ENCODE results near the gene ESYT2. TPM values are rescaled to one million over a fixed set of nuclear protein-coding genes. Genes with fewer than 3 reads are reported as not detected.

Gene ESYT2
- total RNA-seq, 4 donors from 2014 or later, result 209 to 286 (median 230) TPM

DNA sequence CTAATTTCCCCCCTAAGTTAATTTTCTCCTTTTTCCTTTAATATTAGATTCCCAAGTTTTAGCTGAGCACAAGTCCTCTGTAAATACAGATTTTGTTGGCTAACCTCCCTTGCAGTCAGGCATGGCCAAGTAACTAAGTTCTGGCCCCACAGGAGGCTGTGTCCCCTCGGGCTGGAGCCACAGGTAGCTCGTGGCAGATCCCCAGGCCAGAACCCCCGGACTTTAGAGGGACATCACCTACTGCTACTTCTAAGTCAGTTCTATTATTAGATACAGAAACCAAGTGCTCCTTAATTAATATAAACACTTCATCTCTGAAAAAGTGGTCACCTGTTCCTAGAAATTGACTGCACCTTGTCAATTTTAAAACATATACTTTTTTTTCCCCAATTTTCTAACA is 78.6 kb downstream of the ESYT2 start:
- ATAC-seq, result no peak
- H3K27ac ChIP-seq, result peak overlapping the region in 2 of 4 donors; percentile 9 to 42
- no peak overlapping the region for H3K4me3 ChIP-seq
- TF ChIP-seq POLR2AphosphoS5 (IDR thresholded peaks at IDR 0.05), result no peak
- H3K36me3 ChIP-seq, result peaks cover 0 to 72% of the 10 kb centered on the region in 2 donors
- H3K9me3 ChIP-seq, result no peaks in the 10 kb centered on the region
- WGBS, 2 donors (ENCODE audit: low coverage in 1 of 2), result 50% methylated on average over 3 of the region's 3 CpGs; no CpG with 5 or more reads in 1 of the 2 donors
- no peaks in the 10 kb centered on the region for H3K27me3 ChIP-seq
- peaks cover 0 to 19% (median 0%) of the 10 kb centered on the region in 3 donors for H3K4me1 ChIP-seq

DNA sequence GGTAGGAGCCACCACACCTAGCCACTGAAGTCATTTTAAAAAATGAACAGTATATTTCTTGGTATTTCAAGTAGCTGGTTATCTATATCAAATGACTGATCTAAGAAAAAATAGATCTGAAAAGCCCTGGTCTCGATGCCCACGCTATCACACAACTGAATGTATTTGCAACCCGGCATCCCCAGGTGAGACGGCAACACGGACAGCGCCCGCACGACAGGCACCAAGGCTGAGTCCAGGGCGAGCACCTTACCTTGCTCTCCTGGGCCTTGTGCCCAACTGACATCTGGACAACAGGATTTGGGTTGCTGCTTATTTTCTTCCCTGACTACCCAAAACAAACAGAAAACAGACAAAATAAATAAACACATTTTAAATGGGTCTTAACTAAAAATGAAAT is 79.9 kb downstream of the ESYT2 start:
- H3K36me3 ChIP-seq, result peaks cover 0 to 71% of the 10 kb centered on the region in 2 donors
- ATAC-seq, result no peak
- 96 to 100% methylated on average over 2 to 9 of the region's 9 CpGs for whole genome bisulfite sequencing, 2 donors (ENCODE audit: low coverage in 1 of 2)
- TF ChIP-seq, protein P1, sequence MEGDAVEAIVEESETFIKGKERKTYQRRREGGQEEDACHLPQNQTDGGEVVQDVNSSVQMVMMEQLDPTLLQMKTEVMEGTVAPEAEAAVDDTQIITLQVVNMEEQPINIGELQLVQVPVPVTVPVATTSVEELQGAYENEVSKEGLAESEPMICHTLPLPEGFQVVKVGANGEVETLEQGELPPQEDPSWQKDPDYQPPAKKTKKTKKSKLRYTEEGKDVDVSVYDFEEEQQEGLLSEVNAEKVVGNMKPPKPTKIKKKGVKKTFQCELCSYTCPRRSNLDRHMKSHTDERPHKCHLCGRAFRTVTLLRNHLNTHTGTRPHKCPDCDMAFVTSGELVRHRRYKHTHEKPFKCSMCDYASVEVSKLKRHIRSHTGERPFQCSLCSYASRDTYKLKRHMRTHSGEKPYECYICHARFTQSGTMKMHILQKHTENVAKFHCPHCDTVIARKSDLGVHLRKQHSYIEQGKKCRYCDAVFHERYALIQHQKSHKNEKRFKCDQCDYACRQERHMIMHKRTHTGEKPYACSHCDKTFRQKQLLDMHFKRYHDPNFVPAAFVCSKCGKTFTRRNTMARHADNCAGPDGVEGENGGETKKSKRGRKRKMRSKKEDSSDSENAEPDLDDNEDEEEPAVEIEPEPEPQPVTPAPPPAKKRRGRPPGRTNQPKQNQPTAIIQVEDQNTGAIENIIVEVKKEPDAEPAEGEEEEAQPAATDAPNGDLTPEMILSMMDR (IDR thresholded peaks at IDR 0.05), result no peak
- no peak for TF ChIP-seq POLR2A (IDR thresholded peaks at IDR 0.05)
- no peak for TF ChIP-seq POLR2AphosphoS5 (IDR thresholded peaks at IDR 0.05)
- no peak for TF ChIP-seq EP300 (IDR thresholded peaks at IDR 0.05)
- H3K9me3 ChIP-seq, result no peaks in the 10 kb centered on the region
- H3K27ac ChIP-seq, result no peak overlapping the region
- H3K27me3 ChIP-seq, result no peaks in the 10 kb centered on the region
- H3K4me1 ChIP-seq, result peaks cover 0 to 19% (median 0%) of the 10 kb centered on the region in 3 donors
- H3K4me3 ChIP-seq, result no peak overlapping the region

DNA sequence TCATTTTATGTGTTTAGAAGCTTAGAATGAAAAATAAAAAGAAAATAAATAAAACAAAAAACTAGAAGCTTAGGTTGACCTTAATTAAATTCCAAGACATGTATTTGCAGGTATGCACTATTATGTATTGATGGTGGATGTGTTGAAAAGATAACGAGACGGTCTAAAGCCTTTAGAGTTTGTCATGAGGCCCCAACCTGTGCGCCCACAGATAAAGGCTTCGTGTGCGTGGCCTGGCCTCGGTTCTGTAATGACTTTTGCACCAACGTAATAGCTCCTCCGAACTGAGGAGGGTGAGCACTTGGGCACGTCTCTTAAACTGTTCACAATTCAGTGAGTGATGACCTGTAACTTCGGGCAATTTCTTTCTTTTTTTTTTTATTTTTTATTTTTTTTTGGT is 81.0 kb downstream of the ESYT2 start:
- no peak for TF ChIP-seq POLR2A (IDR thresholded peaks at IDR 0.05)
- TF ChIP-seq POLR2AphosphoS5 (IDR thresholded peaks at IDR 0.05), result no peak
- TF ChIP-seq EP300 (IDR thresholded peaks at IDR 0.05), result no peak
- TF ChIP-seq, protein P1 (IDR thresholded peaks at IDR 0.05), result no peak
- no peak for ATAC-seq
- Histone ChIP-seq H3K27ac (no peak overlapping the region), H3K9me3 (no peaks in the 10 kb centered on the region), H3K27me3 (no peaks in the 10 kb centered on the region), H3K4me3 (no peak overlapping the region), H3K36me3 (peaks cover 0 to 71% of the 10 kb centered on the region in 2 donors), H3K4me1 (peaks cover 0 to 19% (median 0%) of the 10 kb centered on the region in 3 donors)
- WGBS, 2 donors (ENCODE audit: low coverage in 1 of 2), result 74 to 81% methylated on average over 8 to 10 of the region's 10 CpGs

- WGBS, 2 donors (ENCODE audit: low coverage in 1 of 2), result 86 to 89% methylated on average over 10 of the region's 10 CpGs
- Histone ChIP-seq H3K27ac (no peak overlapping the region), H3K4me1 (peaks cover 0 to 21% (median 0%) of the 10 kb centered on the region in 3 donors), H3K27me3 (no peaks in the 10 kb centered on the region), H3K4me3 (no peak overlapping the region), H3K36me3 (peaks cover 0 to 76% of the 10 kb centered on the region in 2 donors), H3K9me3 (no peaks in the 10 kb centered on the region)
- TF ChIP-seq EP300 (IDR thresholded peaks at IDR 0.05), result no peak
- no peak for TF ChIP-seq POLR2A (IDR thresholded peaks at IDR 0.05)
- TF ChIP-seq, protein P1 (IDR thresholded peaks at IDR 0.05), result no peak
- TF ChIP-seq POLR2AphosphoS5 (IDR thresholded peaks at IDR 0.05), result no peak
- no peak for ATAC-seq
Measured at GRCh38 chr7:158747408-158747807, 81.9 kb downstream of the ESYT2 start.

DNA sequence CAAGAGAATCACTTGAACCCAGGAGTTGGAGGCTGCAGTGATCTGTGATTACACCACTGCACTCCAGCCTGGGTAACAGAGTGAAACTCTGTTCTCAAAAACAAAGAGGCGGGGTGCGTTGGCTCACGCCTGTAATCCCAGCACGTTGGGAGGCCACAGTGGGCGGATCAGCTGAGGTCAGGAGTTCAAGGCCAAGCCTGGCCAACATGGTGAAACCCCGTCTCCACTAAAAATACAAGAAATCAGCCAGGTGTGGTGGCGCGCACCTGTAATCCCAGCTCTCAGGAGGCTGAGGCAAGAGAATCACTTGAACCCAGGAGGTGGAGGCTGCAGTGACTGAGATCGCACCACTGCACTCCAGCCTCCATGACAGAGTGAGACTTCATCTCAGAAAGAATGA is 82.4 kb downstream of the ESYT2 start:
- Histone ChIP-seq H3K9me3 (no peaks in the 10 kb centered on the region), H3K36me3 (peaks cover 0 to 80% of the 10 kb centered on the region in 2 donors), H3K4me3 (no peak overlapping the region), H3K27ac (no peak overlapping the region), H3K4me1 (peaks cover 0 to 25% (median 0%) of the 10 kb centered on the region in 3 donors), H3K27me3 (no peaks in the 10 kb centered on the region)
- ATAC-seq, result no peak
- TF ChIP-seq EP300 (IDR thresholded peaks at IDR 0.05), result no peak
- no peak for TF ChIP-seq POLR2A (IDR thresholded peaks at IDR 0.05)
- TF ChIP-seq, protein P1 (IDR thresholded peaks at IDR 0.05), result no peak
- no peak for TF ChIP-seq POLR2AphosphoS5 (IDR thresholded peaks at IDR 0.05)
- 86% methylated on average over 6 of the region's 9 CpGs; no CpG with 5 or more reads in 1 of the 2 donors for WGBS, 2 donors (ENCODE audit: low coverage in 1 of 2)
